Nephron (organoid): ENCODE measurements around the gene ALDH4A1.

ENCODE experiments used
- H3K27ac Mint-ChIP-seq, 3 experiments: 2 replicates each; pipeline ENCODE4 v1.8.0; 2020; ENCODE audit warnings: mixed read lengths in 3 of 3, mild to moderate bottlenecking in 2 of 3, moderate library complexity in 1 of 3
- H3K27me3 Mint-ChIP-seq: 2 replicates; pipeline ENCODE4 v1.8.0; 2021; ENCODE audit warnings: low read depth, mild to moderate bottlenecking, moderate library complexity, mixed read lengths
- H3K36me3 Mint-ChIP-seq: 2 replicates; pipeline ENCODE4 v1.8.0; 2020; ENCODE audit warnings: low read depth, mixed read lengths
- H3K4me1 Mint-ChIP-seq: 2 replicates; pipeline ENCODE4 v1.8.0; 2020; ENCODE audit warnings: mixed read lengths
- H3K4me3 Mint-ChIP-seq, 3 experiments: 2 replicates each; pipeline ENCODE4 v1.8.0; 2020; ENCODE audit warnings: mild to moderate bottlenecking in 3 of 3, mixed read lengths in 3 of 3, moderate library complexity in 2 of 3
- H3K9me3 Mint-ChIP-seq: 2 replicates; pipeline ENCODE4 v1.8.0; 2020; ENCODE audit warnings: mixed read lengths
- TF ChIP-seq, protein P1 (sequence below), 3 experiments: fragments of 200-600 bp; sonication (generic); IDR thresholded peaks; one replicate each; pipeline ENCODE4 v1.5.0; 2021; ENCODE audit warnings: antibody characterized with exemption in 3 of 3; ENCODE audit not compliant: unreplicated experiment in 3 of 3

Gene ALDH4A1

DNA sequence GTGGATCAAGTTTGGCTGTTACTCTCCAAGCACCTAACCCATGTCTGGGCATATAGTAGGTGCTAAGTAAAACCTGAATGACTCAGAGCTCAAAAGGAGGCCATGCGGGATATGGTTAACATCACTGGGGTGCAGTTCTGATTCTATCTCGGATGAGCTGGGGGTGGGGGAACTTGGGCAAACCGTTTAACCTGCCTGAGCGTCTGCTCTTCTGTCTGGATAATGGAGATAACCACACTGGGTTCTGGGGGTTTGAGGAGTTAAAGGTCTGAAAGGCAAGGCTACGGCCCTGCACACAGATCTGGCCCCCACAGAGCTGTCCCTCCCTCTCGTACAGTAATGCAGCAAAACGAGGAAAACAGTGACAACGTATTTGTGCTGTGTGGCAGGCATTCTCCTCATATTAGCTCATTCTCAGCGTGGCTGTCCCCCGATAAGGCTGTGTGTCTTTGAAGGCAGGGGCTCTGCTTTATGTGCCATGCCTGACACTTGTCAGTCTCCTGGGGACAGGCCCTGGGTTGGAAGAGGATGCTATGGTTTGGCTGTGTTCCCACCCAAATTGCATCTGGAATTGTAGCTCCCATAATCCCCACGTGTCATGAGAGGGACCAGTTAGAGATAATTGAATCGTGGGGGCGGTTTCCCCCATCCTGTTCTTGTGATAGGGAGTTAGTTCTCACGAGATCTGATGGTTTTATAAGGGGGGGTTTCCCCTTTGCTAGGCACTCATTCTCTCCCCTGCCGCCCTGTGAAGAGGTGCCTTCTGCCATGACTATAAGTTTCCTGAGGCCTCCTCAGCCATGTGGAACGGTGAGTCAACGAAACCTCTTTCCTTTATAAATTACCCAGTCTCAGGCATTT, 6.8 kb upstream of the ALDH4A1 start:
- peaks cover 51% of the 10 kb centered on the region for H3K4me1 Mint-ChIP-seq
- H3K9me3 Mint-ChIP-seq, result no peaks in the 10 kb centered on the region
- no peak overlapping the region for H3K4me3 Mint-ChIP-seq
- H3K27me3 Mint-ChIP-seq, result peaks cover 4% of the 10 kb centered on the region
- H3K36me3 Mint-ChIP-seq, result peaks cover 31% of the 10 kb centered on the region
- TF ChIP-seq, protein P1, sequence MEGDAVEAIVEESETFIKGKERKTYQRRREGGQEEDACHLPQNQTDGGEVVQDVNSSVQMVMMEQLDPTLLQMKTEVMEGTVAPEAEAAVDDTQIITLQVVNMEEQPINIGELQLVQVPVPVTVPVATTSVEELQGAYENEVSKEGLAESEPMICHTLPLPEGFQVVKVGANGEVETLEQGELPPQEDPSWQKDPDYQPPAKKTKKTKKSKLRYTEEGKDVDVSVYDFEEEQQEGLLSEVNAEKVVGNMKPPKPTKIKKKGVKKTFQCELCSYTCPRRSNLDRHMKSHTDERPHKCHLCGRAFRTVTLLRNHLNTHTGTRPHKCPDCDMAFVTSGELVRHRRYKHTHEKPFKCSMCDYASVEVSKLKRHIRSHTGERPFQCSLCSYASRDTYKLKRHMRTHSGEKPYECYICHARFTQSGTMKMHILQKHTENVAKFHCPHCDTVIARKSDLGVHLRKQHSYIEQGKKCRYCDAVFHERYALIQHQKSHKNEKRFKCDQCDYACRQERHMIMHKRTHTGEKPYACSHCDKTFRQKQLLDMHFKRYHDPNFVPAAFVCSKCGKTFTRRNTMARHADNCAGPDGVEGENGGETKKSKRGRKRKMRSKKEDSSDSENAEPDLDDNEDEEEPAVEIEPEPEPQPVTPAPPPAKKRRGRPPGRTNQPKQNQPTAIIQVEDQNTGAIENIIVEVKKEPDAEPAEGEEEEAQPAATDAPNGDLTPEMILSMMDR (IDR thresholded peaks at IDR 0.05; ENCODE audit: unreplicated experiment in 3 of 3), result no peak
- no peak overlapping the region for H3K27ac Mint-ChIP-seq

DNA sequence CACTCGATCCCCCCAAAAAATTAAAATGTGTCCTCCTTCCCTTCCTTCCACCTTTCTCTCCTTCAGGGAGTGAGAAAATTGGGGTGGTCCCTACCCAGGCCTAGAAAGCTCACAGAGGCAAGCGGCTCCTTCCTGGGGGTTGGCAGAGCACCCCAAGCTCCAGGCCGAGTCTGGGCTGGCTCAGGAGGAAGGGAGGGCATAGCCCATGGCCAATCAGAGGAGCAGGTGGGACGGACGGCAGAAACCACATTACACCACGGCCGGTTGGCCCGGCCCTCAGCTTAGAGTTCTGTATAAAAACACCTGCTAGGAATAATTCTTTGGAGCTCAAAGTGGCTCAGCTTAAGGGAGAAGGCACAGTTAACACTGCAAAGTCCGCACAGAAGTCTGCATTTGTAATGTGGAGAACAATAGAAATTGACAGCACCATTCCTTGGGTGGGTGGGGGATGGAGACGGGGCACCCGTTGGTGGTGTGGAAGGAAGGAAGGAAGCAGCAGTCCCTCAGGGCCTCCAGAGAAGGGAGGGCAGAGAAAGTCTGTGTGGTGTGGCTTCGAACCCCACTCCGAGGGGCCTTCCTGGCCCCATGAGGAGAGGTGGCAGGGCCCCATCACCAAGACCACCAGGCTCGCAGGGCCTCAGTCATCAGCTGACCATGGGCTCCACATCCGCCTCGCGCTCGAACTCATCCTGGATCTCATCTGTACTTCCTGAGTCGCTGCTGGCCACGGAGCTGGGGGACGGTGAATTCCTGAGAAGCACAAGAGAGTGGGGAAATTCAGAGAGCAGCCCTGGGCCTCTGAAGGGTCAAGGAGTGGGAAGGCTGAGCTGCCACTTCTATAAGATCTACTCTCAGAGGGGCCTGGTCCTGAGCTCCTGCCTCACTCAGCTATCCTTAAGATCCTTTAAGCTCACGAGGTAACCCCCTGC, 5.8 kb upstream of the ALDH4A1 start:
- peak overlapping the region; percentile 58 to 87 (median 58) for H3K27ac Mint-ChIP-seq
- TF ChIP-seq, protein P1 (IDR thresholded peaks at IDR 0.05; ENCODE audit: unreplicated experiment in 3 of 3), result no peak
- H3K9me3 Mint-ChIP-seq, result no peaks in the 10 kb centered on the region
- H3K27me3 Mint-ChIP-seq, result peaks cover 4% of the 10 kb centered on the region
- peaks cover 54% of the 10 kb centered on the region for H3K4me1 Mint-ChIP-seq
- peaks cover 31% of the 10 kb centered on the region for H3K36me3 Mint-ChIP-seq
- no peak overlapping the region for H3K4me3 Mint-ChIP-seq

DNA sequence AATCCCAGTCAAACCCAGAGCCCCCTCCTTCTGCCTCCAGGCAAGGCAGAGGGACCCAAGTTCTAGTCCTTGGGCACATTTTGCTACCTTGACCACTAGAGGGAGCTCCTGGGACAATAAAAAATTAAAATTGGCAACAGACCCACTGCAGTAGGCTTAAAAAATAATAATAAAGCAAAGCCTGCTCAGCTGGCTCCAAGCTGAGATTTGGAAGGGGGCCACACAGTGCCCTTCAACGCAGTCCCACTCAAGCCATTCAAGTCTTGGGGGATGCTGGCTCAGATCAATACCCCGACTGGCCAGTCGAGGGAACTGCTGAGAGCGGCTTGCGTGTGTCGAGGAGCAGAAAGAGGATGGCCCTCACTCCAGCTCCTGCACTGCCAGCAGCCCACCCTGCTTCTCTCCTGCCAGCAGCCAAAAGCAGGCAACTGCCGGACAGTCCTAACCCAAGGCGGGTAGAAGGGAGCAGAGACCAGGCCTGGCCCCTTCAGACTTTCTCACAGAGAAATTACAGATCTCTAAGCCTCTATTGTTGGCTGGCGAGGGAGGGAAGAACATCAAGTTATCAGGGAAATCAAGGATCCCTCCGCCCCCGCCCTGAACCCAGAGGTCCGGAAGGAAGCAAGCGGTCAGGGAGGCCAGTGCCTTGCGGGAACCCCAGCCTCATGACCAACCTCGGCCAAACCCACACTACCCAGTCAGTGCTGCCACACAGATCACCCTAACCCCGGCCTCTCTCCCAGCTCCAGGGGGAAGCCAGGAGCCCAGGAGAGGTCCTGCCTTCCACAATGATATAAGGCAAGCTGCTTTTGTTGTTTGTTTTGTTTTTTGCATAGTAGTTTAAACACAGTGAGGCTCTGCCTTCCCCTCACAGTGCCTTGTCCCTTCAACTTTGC, 4.9 kb upstream of the ALDH4A1 start:
- TF ChIP-seq, protein P1 (IDR thresholded peaks at IDR 0.05; ENCODE audit: unreplicated experiment in 3 of 3), result peak; percentile 95 to 99 (median 97)
- Mint-ChIP-seq H3K4me3 (peak overlapping the region in 2 of 3 experiments; percentile 4 to 16), H3K9me3 (no peaks in the 10 kb centered on the region), H3K27ac (peak overlapping the region; percentile 58 to 87 (median 58)), H3K4me1 (peaks cover 58% of the 10 kb centered on the region), H3K36me3 (peaks cover 27% of the 10 kb centered on the region), H3K27me3 (peaks cover 4% of the 10 kb centered on the region)

- no peaks in the 10 kb centered on the region for H3K9me3 Mint-ChIP-seq
- peak overlapping the region; percentile 86 to 98 (median 89) for H3K4me3 Mint-ChIP-seq
- peaks cover 81% of the 10 kb centered on the region for H3K4me1 Mint-ChIP-seq
- TF ChIP-seq, protein P1 (IDR thresholded peaks at IDR 0.05; ENCODE audit: unreplicated experiment in 3 of 3), result no peak
- peaks cover 6% of the 10 kb centered on the region for H3K36me3 Mint-ChIP-seq
- H3K27me3 Mint-ChIP-seq, result peaks cover 4% of the 10 kb centered on the region
- peak overlapping the region; percentile 100 for H3K27ac Mint-ChIP-seq
Measured at GRCh38 chr1:18903291-18903756, 969 bp upstream of the ALDH4A1 start.

- Mint-ChIP-seq H3K4me3 (peak overlapping the region; percentile 98 to 99 (median 98)), H3K27ac (peak overlapping the region; percentile 100), H3K4me1 (peaks cover 68% of the 10 kb centered on the region), H3K9me3 (no peaks in the 10 kb centered on the region), H3K27me3 (peaks cover 4% of the 10 kb centered on the region), H3K36me3 (no peaks in the 10 kb centered on the region)
- TF ChIP-seq, protein P1 (IDR thresholded peaks at IDR 0.05; ENCODE audit: unreplicated experiment in 3 of 3), result no peak
Measured at GRCh38 chr1:18901952-18902522, 318 bp downstream of the ALDH4A1 start.
